Skin epidermis (tissue), 12 donors: Measurements from ENCODE around the gene MEI1.

Source experiments
- H3K27ac ChIP-seq, 21 experiments: fragments of 200-600 bp; sonication (generic) in 11 of 21; one replicate each; pipeline ENCODE4 v1.5.0; 2020; ENCODE audit warnings: mild to moderate bottlenecking in 3 of 21, inconsistent platforms in 2 of 21, moderate library complexity in 2 of 21
- H3K4me3 ChIP-seq, 7 experiments: fragments of 200-600 bp; sonication (generic) in 2 of 7; one replicate each; pipeline ENCODE4 v1.5.0; 2020; ENCODE audit warnings: inconsistent platforms in 2 of 7, mild to moderate bottlenecking in 2 of 7, moderate library complexity in 1 of 7

Gene MEI1

GRCh38 chr22:41779929-41780505, 80.7 kb downstream of the MEI1 start:
- H3K4me3 ChIP-seq, result no peak overlapping the region
- peak overlapping the region in 8 of 21 experiments; percentile 11 to 95 (median 80) for H3K27ac ChIP-seq

GRCh38 chr22:41780746-41781505, 81.6 kb downstream of the MEI1 start:
- H3K27ac ChIP-seq, result peak overlapping the region in 19 of 21 experiments; percentile 10 to 95 (median 69)
- peak overlapping the region in 5 of 7 experiments; percentile 10 to 39 (median 20) for H3K4me3 ChIP-seq

- Histone ChIP-seq H3K27ac (peak overlapping the region in 18 of 21 experiments; percentile 25 to 95 (median 71)), H3K4me3 (peak overlapping the region in 6 of 7 experiments; percentile 10 to 39 (median 20))
These were observed 82.2 kb downstream of the MEI1 start for GRCh38 chr22:41781507-41781906.

DNA sequence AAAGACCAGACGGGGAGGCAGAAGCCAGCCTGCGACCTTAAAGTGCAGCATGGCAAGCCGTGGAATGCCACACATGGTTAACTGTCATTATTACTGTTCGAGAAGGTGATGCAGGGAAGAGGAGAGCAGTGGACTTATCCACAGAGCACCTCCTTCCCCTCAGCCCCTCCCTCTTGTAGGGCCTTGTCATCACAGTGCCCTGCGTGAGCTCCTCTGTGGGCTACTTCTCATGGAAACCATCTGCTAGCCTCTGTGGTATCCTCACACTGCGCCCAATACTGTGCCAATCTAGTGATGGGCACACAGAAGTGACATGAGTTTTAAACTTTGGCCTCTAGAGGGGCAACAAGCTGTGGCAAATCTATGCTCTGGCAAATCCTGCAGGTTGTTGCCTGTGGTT, 83.0 kb downstream of the MEI1 start:
- H3K27ac ChIP-seq, result peak overlapping the region in 8 of 21 experiments; percentile 25 to 95 (median 80)
- H3K4me3 ChIP-seq, result peak overlapping the region in 5 of 7 experiments; percentile 10 to 39 (median 20)

- Histone ChIP-seq H3K27ac (peak overlapping the region in 3 of 21 experiments; percentile 57 to 95 (median 90)), H3K4me3 (peak overlapping the region in 2 of 7 experiments; percentile 12 to 39)
These were observed 83.4 kb downstream of the MEI1 start for GRCh38 chr22:41782751-41783150.

DNA sequence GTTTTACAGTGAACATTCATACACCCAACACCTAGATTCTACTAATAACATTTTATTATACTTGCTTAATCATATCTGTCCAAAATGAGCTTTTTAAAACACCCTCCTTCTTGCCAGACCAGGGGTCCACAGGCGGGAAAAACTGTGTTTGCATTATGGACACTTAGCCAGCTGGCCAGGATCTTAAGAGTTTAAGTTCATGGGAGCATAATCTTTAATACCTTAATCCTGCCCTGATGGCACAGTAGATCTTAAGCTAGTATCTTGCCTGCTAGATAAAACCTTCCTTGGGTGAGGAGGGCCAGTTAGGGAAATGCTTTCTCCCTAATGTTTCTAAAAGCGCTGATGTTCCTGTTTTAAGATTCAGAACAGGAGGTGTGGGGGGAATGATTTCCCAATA, 88.0 kb downstream of the MEI1 start:
- no peak overlapping the region for H3K4me3 ChIP-seq
- H3K27ac ChIP-seq, result no peak overlapping the region

GRCh38 chr22:41793871-41794270, 94.6 kb downstream of the MEI1 start:
- Histone ChIP-seq H3K4me3 (no peak overlapping the region), H3K27ac (no peak overlapping the region)

GRCh38 chr22:41798736-41799135, 99.4 kb downstream of the MEI1 start:
- Histone ChIP-seq H3K27ac (peak overlapping the region in 2 of 21 experiments; percentile 83 to 87), H3K4me3 (no peak overlapping the region)

- Histone ChIP-seq H3K4me3 (peak overlapping the region; percentile 59 to 92 (median 71)), H3K27ac (peak overlapping the region; percentile 57 to 92 (median 87))
These were observed 100.4 kb downstream of the MEI1 start for GRCh38 chr22:41799486-41800347.

- peak within 1 kb of the TSS; percentile 59 to 92 (median 71) for H3K4me3 ChIP-seq
- H3K27ac ChIP-seq, result peak within 1 kb of the TSS; percentile 57 to 92 (median 87)
These were observed 101.2 kb downstream of the MEI1 start, which contains the start of gene CCDC134 for GRCh38 chr22:41800348-41801146. Gene CCDC134, plus strand, starts transcription at chr22:41800679. Its CDS starts 8,212 bp downstream, at chr22:41808891.

DNA sequence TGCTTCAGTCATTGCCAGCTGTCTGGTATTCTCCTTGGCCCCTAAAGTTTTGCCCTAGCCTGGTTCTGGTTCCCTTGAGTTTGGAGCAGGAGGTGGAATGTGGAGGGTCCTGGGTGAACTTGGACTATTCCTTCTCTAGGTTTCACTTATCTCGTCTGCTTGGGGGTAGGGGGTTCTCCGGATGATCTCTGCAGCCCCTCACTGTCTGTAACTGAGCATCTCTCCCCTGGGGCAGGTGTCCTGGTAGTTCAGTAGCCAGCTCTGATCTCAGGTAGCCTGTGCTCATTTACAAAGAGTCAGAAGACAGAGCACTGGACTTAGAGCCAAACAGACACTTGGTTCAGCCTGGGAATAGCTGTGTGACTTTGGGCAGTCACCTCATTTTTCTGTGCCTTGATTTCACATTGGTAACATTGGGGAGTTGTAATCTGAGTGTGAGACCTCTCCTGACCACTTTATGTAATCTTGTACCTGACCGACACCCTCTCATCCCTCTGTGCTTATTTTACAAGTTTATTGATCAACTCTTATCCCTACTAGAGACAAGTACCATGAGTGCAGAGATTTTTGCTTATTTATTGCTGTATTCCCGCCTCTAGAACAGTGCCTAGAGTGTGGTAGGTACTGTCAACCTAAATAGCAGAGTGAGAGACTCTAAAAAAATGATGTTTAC, 102.0 kb downstream of the MEI1 start:
- H3K27ac ChIP-seq, result peak overlapping the region in 20 of 21 experiments; percentile 70 to 92 (median 87)
- peak overlapping the region; percentile 59 to 92 (median 71) for H3K4me3 ChIP-seq

DNA sequence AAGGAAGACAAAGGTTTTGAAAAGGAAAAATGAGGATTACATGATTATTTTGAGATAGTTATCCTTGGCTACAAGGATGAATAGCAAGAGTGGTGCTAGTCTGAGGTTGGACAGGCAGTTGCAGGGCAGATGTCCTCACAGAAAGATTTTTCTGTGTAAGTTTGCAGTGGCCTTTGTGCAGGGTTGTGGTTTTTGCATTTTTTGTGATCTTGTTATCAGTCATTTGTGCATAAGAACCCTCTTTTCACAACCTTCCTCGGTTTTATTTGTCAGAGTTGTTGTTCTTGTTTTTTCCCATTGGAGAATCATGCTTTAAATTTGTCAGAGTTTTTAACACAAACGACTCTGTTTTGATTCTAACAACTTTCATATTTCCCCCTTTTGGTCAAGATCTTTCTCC, 102.6 kb downstream of the MEI1 start:
- H3K4me3 ChIP-seq, result peak overlapping the region in 1 of 7 experiments; percentile 69
- H3K27ac ChIP-seq, result peak overlapping the region in 2 of 21 experiments; percentile 83 to 87

- H3K4me3 ChIP-seq, result no peak overlapping the region
These were observed 106.3 kb downstream of the MEI1 start for GRCh38 chr22:41805639-41806038.

GRCh38 chr22:41808400-41808799, 109.1 kb downstream of the MEI1 start:
- no peak overlapping the region for H3K4me3 ChIP-seq
- no peak overlapping the region for H3K27ac ChIP-seq

More at GRCh38 chr22:41805639-41806038, 106.3 kb downstream of the MEI1 start:
- H3K27ac ChIP-seq, result no peak overlapping the region

DNA sequence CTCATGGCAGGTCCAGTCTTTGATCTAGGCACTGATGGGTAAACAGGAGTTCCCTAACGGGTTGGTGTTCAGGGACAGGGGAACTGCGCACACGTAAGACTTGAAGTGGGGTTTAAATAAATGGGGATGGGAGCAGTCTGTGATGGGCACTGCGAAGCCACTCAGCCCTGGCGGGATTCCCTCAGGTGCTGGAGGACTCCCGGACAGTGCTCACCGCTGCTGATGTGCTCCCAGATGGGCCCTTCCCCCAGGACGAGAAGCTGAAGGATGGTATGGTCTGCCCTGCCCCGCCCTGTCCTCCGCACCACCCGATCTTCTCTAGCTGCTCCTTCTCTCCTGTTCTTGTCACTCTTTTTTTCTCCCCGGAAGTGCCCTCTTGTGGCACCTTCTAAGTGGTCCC, 110.7 kb downstream of the MEI1 start:
- no peak overlapping the region for H3K4me3 ChIP-seq
- no peak overlapping the region for H3K27ac ChIP-seq

DNA sequence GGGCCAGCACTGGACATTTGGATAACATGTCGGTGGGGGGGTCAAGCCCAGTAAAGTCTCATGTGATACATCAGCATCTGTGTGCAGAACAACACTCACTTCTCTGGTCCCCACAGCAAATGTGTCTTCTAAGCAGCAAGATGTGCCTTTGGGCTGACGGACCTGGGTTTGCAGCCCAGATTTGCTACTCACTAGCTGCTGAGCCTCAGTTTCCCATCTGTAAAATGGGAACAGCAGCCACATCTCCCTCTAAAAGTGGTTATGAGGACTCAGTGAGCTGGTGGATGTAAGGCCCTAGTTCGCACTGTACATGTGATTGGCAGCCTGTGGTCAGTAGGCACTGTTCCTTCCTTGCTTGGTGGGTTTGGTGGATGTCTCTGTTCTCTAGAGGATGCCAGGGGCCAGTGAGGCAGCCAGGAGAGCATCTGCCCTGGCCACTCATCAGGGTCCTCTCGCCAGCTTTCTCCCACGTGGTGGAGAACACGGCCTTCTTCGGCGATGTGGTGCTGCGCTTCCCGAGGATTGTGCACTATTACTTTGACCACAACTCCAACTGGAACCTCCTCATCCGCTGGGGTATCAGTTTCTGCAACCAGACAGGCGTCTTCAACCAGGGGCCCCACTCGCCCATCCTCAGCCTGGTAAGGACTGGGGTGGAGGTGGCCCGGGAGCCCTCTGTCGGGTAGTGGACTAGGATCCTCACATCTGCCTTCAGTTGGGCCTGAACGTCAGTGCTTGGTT, 113.7 kb downstream of the MEI1 start:
- Histone ChIP-seq H3K27ac (no peak overlapping the region), H3K4me3 (no peak overlapping the region)

DNA sequence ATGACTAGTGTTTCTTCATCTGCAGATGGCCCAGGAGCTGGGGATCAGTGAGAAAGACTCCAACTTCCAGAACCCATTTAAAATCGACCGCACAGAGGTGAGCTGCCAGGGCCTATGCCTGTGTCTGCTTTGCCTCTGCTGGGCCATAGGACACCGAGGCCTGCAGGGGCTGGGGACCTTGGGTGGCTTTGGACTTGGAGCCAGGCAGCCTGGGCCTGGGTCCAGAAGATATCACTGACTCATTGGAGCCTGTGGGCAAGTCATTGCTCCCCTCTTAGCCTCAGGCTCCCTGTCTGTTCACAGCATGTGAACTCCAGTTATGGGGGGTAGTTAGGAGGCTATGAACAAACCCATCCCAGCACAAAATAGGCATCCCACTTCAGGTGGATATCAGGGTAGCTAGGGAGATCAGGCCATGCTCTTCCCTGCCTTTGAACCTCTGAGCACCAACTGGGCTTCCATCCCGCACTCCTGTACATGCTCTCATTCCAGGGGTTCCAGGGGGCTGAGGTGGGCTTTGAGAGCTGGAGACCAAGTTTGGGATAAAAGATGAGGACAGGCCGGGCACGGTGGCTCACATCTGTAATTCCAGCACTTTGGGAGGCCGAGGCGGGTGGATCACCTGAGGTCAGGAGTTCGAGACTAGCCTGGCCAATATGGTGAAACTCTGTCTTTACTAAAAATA, 114.6 kb downstream of the MEI1 start:
- Histone ChIP-seq H3K27ac (no peak overlapping the region), H3K4me3 (no peak overlapping the region)
